Activated gamma-delta T cell treated with anti-CD3 and anti-CD28 coated beads, Interleukin-2, amount 50 U/mL, for 16 hours (primary cell): Measurements from ENCODE around the gene QTRT2.

Source experiments
- DNase-seq: peaks from one replicate; pipeline ENCODE4 v3.0.0-alpha.2; 2020; ENCODE audit warnings: low read depth

Gene QTRT2

DNA sequence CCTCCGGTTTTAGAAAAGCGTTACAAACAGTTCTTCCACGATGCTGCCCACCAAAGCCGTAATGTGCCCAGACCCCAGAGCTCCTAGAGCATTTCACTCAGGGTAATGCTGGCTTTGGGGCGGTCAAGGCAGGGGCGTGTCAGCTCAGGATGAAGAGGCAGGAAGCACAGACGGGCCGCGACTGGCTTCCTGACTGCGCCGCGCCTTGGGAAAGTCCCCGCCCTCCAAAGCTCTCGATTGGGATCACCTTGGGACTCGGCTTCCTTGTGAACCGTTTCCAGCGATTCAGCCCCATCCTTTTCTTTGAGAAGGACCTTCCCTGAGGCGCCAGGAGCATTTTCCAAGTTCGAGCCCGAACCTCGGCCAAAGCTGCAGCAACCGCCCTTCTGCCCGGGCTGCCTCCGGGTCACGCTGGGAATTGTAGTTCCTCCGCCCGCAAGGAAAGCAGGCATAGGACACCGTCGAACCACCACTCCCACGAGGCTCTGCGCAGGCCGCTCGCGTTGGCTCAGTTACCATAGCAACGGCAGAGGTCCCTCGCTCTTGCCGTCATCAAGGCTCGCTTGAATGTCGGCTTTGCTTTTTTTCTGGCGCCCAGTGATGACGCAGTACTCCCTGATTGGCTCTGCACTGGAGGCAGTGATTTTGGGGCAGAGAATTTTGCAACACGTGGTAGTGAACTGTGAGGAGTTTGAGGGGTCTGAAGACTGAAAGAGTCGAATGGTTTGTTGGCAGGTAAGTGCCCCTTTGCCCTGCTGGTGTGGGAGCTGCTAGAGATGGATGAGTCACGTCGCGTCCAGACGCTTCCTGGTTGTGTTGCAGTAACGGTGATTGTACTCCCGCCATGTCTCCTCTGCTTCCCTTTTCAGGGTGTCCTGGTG, at the start of gene QTRT2, which contains the start of gene CCDC191:
TSS of gene QTRT2 (plus strand) at position 608 of the 881 bp plus-strand sequence. CDS start 8,521 bp downstream, outside the sequence.
TSS of gene CCDC191 (minus strand) at position 397 of the 881 bp plus-strand sequence. CDS start at position 337, 60 bp downstream.
- peak; percentile 97 for DNase-seq

DNA sequence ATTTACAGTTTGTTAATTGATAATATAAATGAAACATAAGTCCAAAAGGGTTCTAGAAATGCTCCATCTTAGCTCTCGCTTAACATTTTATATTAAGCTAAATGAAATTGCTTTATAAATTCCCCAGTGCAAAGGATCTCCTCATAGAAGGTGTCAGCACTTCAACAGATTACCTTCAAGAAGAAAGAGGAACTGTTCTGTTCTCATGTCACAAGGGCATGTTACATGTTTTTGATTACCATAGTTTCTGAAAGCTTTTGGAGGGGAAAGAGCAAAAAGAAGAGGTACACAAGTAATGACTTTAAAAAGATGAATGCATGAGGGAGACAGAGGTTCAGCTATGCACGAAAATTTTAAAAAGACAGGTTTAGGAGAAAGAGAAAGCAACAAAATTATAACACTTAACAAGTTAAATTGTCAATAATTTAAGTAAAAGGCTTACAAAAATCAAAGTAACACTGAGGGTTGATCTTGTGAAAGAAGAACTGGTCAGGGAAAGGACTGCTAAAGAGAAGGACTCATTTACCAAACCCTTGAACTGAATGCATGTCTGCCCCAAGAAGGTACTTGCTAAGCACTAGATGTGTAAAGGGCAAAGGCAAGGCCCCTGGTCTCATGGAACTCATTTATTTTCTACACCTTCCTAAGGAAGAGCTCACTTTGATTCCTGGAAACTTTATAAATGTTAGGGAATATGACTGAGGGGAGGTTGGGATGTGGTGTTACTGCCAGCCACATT, 45.3 kb upstream of the QTRT2 start:
- no peak for DNase-seq

DNA sequence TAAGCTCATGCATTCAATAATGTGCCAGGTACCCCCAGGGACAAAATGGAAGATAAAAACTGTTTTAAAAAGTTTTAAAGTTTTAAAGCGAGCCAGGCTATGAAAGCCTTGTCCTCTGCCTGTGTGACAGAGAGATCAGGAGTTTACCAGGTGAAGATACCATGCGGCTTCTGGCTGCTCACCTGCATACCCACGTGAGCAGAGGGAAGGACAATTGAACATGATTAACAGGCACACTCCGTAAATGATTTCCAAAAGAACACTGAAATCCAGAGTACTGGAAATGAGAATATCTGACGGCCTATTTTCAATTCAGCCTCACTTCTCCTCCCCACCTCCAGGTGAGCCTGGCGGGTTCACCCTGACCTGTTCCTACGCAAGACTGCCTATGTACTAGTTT, 42.3 kb upstream of the QTRT2 start:
- no peak for DNase-seq

DNA sequence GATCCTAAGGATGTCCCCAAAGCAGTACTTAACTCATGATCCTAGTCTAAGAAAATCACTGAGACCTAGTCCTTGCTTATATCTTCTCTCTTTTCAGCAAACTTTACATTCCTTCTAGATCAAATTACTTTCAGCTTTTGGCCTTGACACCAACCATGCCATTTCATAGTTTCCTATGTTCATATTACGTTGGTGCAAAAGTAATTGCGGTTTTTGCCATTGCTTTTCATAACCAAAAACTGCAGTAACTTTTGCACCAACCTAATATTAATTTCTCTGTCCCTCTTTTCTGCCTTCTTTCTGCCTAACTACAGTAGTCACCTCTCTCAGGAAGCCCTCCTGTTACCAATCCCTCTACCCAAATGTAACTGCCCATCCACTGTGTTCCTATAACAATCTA, 37.1 kb upstream of the QTRT2 start:
- no peak for DNase-seq

DNA sequence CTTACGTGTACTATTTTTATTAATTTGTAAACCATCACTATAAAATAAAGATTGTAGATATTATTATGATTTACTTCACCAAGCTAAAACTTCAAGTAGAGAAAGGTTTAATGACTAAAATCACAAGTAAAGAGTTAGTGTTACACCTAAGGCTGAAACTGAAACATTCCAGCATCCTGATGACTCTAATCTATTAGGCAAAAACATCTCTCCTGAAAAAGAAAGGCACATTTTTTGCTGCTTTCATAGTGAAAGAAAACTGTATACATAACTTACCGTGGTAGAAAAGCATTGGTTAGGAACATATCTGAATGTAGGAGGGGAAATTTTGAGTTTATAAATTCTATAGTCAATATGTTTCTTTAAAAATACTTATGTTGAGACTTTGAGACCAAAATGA, 35.6 kb upstream of the QTRT2 start:
- DNase-seq, result no peak

DNA sequence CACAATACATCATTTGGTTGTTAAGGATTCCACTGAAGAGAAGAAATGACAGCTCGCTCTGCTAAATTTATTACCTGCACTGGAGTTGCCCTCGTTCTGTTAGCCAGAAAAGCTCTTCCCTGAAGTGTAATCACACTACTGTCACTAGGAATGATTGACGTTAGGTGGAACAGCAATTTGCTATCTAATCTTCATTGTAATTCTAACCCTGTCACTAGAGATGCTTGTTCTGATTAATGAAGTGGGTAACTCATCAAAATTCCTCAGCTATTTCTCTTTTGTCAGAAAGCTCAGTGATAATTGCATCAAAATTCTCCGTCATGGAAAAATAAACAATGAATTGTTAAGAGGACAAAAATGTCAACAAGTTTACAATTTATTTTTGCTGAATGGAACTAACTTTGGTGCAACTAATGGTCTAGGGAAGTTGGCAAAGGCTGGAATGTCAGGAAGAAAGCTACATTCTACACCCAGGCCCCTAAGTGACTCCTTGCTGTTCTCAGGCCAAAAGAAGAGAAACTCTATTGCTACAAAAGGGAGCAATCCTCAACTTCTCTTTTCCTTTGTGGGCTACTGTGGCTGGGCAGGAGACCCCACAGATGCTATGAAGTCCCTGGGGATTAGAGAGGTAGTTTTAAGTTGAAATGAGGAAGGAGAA, 34.3 kb upstream of the QTRT2 start:
- no peak for DNase-seq

DNA sequence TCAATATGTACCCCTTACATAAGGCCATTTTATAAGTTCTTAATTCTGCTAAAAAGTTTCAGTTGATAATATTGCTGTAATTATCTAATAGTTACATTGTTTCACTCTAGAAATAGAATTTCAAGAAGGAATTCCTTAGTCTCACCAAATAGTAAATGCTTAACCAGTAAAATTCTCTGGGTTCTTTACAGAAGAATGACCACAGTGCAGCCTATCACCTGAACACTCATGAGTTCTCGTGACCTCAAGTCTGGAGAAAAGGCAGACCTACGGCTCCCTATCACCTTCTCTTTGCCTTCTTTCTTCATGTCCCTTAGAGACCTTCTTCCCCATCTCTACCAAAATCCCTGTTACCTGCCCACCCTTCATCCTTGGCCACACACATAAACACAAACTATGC, 31.1 kb upstream of the QTRT2 start:
- no peak for DNase-seq

DNA sequence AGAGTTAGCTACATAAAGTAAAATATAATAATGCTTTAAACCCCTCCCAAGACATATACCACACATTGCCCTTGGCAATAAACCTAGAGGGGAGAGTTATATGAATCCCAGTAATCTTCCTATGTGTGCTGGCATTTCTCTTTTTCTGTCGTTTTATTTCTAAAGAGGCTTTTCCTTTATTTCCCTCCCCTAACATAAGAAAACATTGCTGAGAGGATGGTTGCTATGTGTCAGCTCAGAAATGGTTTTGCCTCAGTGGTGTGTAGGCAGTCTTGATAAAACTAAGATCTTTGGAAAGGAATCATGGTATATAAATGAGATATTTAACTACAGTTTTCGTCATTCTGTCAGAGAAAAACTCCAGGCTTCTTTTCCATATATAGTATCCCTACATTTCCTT, 30.2 kb upstream of the QTRT2 start:
- no peak for DNase-seq

DNA sequence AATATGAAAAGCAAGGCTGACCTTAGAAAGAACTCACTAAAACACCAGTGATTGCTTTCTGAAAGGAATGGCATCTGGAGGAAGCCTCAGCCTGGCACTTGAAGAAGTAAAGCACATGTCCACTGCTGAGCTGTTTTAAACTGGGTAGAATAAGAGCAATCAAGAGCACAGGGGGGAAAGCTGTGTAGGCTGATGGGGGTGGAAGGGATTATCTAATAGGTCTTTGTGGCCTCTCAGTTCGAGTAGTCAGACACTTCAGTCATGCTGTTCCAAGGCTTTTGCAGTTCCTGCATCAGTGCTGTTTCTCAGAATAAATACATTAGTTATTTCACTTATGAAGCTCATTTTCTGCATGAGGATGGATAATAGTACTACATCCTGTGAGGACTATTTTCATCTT, 22.8 kb upstream of the QTRT2 start:
- DNase-seq, result no peak

DNA sequence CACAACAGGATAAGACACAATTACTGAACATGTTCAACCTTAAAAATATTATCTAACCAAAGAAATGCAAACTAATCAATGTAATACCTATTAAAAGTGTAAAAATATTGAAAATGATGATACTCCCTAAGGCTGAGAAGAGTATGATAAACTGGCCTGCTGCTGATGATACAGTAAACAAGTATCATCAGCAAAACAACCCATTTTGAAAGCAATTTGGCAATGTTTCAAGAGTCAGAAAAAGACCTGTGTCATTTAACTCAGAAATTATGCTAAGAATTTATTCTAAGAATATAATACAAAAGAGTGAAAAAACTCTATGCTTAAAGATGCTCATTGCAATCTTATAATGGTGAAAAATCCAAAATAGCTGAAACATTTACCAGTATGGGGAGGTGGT, 22.3 kb upstream of the QTRT2 start:
- no peak for DNase-seq

DNA sequence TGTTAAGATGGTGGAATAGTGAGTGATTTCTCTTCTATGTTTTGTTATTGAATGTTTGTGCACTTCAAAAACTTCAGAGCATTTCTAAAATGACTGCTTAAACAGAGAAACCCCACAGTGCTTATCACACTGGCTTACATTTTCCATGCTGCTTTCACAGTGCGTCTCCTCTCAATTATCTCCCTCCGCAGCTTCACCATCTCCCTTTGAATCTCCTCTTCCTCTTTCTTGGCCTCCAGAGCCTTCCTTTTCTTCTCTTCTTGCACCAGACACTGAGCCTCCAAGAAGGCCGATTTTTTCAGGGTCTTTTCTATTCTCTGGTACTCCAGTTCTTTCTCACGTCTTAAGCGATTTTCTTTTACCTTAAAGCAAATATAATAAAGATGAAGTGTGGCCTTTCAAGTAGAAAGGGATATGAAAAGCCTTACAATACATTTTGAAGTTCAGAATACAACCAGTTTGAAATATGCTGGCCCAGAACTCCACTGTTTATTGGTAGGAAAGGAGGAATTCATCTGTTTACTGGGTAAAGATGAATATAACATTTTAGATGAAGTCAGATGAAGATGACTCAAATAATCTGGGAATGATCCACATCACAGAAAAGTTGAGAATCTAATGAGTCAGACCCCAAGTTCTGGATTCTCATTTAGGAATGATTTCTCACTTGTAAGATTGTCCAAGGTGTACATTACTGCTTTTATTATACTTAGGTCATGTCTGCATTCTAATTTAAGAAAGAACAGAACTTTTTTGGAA, 21.6 kb upstream of the QTRT2 start:
- no peak for DNase-seq

DNA sequence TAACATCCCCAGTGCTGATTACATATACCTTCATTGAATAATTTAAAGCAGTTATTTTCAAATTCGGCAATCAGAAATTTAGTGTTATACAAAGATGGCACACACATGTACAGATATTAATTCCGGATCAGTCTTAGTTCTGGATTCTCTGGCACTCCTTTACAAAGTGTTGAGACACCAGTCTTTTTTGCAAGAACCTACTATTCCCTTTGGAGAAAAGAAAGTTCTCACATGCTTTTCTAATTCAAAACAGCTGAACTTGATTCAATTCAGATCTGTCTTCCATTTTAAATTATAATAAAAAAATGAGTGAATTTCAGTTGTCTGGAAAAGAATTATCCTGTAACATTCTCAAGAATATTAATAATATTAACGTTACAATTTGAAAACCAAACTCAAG, 20.6 kb upstream of the QTRT2 start:
- no peak for DNase-seq

DNA sequence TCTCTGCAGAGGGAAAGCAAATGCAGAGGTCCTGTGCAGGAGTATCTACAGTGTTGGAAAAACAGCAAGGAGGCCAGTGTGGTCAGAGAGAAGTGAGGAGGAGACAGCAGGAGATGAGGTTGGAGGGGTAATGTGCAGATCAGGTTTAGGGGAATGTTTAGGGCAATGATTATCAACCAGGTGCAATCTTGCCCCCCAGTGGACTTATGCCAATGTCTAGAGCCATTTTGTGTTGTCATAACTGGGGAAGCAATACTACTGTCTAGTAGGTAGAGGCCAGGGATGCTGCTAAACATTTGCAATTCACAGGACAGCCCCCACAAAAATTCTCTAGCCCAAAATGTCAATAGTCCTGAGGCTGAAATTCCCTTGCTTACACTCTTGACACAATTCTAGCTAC, 13.3 kb upstream of the QTRT2 start:
- DNase-seq, result no peak

DNA sequence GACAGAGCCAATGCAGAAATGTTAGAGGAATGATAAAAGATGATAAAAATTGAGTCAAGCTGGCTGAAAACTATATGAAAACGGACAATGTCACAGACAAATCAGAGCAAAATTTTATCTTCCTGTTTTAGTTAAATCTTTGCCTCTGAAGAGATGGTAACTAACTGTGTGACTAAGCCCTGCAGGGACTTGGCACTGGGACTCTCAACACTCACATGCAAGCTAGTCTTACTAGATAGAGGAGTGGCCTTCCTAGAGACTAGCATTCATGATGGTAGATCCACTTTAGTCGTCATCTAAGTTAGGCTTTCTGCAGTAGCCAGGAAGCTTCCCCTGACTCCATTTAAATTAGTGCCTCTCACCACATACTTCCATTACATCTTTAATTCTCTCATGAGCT, 4.3 kb upstream of the QTRT2 start:
- DNase-seq, result no peak

DNA sequence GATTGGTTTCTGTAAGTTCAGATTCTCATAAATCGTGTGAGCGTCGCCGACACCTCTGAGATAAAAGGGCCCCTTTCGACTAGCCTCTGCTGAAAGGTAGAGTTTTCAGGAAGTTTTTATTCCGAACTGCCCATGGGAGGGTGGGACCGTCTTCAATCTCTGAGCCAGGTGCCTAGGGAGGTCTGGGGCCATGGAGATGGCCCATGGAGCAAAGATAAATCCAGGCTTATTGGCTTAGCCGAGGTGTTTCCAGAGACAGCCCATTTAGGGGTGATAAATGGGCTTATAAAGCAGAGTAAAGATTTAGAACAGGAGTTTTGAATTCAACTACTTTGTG, 442 bp downstream of the QTRT2 start:
- DNase-seq, result no peak

DNA sequence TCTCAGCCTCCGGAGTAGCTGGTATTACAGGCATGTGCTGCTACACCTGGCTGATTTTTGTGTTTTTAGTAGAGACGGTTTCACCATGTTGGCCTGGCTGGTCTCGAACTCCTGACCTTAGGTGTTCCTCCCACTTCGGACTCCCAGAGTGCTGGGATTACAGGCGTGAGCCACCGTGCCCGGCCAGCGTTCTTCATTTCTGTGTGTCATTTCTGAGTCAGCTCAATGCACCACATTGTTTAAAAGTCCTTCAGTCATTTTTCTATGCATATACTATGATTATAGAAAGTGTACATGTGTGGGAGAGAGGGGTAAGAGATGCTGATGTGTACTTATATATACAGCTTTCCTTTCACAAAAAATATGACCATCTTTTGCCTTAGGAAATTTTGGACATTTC, 2.1 kb downstream of the QTRT2 start:
- no peak for DNase-seq

DNA sequence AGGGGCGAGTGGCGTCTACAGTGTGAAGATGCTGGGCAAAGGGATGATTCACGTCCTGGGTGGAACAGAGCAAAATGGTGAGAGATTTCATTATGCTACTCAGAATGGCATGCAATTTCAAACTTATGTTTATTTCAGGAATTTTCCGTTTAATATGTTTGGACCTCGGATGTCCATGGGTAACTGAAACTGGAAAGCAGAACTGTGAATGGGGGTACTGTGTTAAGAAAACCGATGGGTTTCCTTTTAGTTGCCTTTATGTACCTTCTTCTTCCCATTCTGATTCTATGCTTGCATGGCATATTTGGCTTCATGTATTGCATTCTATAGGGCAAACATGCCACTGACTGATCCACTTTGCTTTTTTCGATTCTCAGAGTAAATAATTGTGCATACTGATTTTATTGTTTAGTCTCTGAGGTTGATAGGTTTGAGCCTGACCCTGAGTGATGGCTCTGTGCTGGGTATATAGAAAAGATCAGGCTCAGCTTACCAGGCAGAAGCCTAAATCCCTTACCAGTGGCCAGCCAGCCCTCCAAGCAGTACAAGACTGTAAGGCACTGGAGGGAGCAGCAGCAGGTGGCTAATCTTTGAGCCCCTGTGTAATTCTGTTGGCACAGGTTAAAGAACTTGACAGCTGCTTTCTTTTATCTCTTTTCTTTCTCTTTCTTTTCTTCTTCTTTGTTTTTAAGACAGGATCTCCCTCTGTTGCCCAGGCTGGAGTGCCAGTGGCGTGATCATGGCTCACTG, 4.5 kb downstream of the QTRT2 start:
- DNase-seq, result no peak

DNA sequence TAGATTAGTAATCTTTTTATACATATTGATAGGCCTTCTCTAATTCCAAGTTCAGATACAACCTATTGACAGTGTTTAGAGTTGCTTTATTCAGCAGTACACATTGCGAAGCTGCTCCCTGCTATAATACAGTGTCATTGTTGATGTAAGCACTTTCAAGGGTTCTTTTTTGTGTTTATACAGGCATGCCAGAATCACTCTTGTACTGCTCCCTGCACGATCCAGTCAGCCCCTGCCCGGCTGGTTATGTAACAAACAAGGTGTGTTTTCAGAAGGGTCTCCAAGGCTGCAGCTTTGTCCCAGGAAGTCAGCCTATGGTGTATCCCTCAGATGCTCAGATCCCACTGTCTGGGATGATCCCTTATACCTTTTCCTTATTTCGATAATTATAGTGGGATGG, 11.3 kb downstream of the QTRT2 start:
- no peak for DNase-seq

DNA sequence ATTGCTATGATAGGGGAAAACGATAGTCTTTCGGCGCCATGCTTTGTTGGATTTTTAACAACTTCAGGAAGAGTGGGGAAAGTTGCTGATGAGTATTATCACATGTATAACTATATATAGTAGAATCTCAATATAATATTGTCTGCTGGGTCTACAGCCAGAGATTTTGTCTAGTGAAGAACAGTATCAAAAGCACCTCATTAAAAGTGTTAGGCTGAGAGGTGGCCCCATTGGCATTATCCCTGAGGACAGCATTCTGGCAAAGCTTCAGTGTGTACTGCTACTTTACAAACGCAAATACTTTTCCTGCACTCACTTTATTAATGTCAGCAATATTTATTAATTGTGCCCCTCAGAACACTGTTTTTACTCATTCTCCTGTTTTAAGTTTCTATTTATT, 11.8 kb downstream of the QTRT2 start:
- no peak for DNase-seq

DNA sequence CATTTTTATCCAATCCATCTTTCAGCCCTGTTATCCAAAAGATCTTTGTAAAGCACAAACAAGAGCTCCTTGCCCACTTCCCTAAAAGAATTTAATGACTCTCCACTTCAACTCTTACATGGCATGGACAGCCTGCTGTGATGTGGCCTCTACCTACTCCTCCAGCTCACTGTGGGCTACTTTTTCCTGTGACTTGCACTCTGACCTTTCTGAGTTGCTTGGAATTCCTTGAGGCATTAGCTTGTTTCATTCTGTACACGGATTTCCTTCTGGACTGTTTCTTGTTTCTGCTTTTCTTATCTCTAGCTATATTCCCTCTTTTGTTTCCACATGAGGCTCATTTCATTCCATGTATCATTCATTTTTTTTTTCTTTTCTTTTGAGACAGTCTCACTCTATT, 15.2 kb downstream of the QTRT2 start:
- DNase-seq, result no peak

DNA sequence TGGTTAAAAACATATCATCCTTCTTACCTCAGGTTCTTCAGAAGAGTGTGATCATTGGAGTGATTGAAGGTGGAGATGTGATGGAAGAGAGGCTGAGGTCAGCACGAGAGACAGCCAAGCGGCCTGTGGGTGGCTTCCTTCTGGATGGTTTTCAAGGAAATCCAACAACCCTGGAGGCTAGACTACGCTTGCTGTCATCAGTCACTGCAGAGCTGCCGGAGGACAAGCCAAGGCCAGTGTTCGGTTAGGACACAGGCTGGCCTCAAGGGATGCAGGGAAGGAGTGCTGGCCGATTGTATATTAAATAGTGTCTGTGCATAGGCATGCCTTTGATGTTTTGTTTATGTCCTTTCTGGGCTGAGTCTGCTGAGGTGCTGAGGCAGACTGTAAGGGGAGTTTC, 20.2 kb downstream of the QTRT2 start:
- DNase-seq, result no peak

DNA sequence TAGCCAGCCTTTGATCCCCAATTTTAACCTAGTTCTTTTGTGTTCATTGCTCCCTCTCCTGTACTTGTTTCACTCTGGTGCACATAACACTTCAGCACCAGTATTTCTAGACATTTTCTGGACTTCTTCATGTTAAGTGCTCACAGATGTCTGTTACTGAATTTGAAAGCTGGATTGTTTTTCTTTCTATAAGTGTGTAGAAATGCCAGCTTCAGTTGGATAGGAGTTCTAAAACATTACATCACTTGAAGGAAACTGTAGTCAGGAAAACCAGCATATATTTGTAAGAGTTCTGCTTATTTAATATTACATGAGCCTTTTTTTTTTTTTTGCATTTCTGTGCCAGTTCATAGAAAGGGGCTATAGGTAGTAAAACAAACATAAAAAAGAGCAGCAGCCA, 21.6 kb downstream of the QTRT2 start:
- DNase-seq, result no peak
